HepG2 (cell line): ENCODE data around the gene ACAP2. TPM values are rescaled to one million over a fixed set of nuclear protein-coding genes. Genes with fewer than 3 reads are reported as not detected.

Experiments
- ATAC-seq: fragments of 200-7000 bp; cut with Tn5 transposase; 3 replicates; pipeline ENCODE4 v1.9.1; 2020; ENCODE audit warnings: mild to moderate bottlenecking, moderate library complexity
- BruUV-seq: library from RNA; stranded (reverse); fragments of 400-500 nt; replicated peaks from 2 replicates; lab custom pipeline; 2021; lab: Mats Ljungman, UMichigan
- CTCF ChIA-PET: fragments of 300-600 bp; formaldehyde crosslinking; extraction: SDS; loops from one replicate; lab custom pipeline; 2021; ENCODE audit warnings: low total read pairs, inconsistent platforms, low intra/inter-chr PET ratio; lab: Yijun Ruan, JAX
- POLR2A ChIA-PET: fragments of 350-600 bp; sonication (Branson Sonifier 250); formaldehyde crosslinking; loops from one replicate; lab custom pipeline; 2020; ENCODE audit warnings: antibody characterized with exemption, inconsistent platforms; lab: Yijun Ruan, JAX
- DNase-seq: peaks from one replicate; pipeline ENCODE4 v3.0.0-alpha.2; 2015; ENCODE audit warnings: low spot score
- FAIRE-seq: peaks from 3 replicates; lab custom pipeline; 2011; peaks lifted over from hg19 to GRCh38; lab: Jason Lieb, UNC
- H2AFZ ChIP-seq: one replicate; pipeline ENCODE4 v1.6.1; 2011; ENCODE audit warnings: low read length, inconsistent platforms
- H3K27ac ChIP-seq: fragments of 300-600 bp; 3 replicates; pipeline ENCODE4 v1.8.0; 2011; ENCODE audit warnings: mixed run types, mild to moderate bottlenecking, mixed read lengths, low read length, inconsistent platforms; ENCODE audit not compliant: insufficient read depth; ENCODE audit errors: extremely low read length
- H3K27me3 ChIP-seq, 2 experiments: fragments of 200-600 bp in 1 of 2; 2 replicates in 1 of 2; 3 replicates in 1 of 2; pipeline versions ENCODE4 v1.6.0 to v1.8.0; 2011; ENCODE audit warnings: low read length in 2 of 2, mild to moderate bottlenecking in 2 of 2, moderate library complexity in 2 of 2, inconsistent platforms in 1 of 2; ENCODE audit not compliant: insufficient read depth in 2 of 2, control insufficient read depth in 1 of 2
- H3K36me3 ChIP-seq, 2 experiments: fragments of 200-600 bp in 1 of 2; replicated peaks in 1 of 2; 2 replicates in 1 of 2; 3 replicates in 1 of 2; pipeline versions ENCODE4 v1.5.1 to v1.8.0; 2011; ENCODE audit warnings: low read length in 2 of 2, inconsistent platforms in 1 of 2; ENCODE audit not compliant: insufficient read depth in 2 of 2, control insufficient read depth in 1 of 2
- H3K4me1 ChIP-seq: 2 replicates; pipeline ENCODE4 v1.5.1; 2012; ENCODE audit warnings: low read length, inconsistent platforms; ENCODE audit not compliant: insufficient read depth
- H3K4me2 ChIP-seq: 2 replicates; pipeline ENCODE4 v1.6.0; 2011; ENCODE audit warnings: low read depth, low read length, inconsistent platforms
- H3K4me3 ChIP-seq, 3 experiments: fragments of 200-600 bp in 1 of 3; sonication (generic), shearing (Covaris generic) in 1 of 3; replicated peaks in 1 of 3; 2 replicates each; pipeline ENCODE4 v1.5.1; 2011 to 2016; ENCODE audit warnings: low read length in 3 of 3, inconsistent platforms in 2 of 3, low read depth in 2 of 3, mild to moderate bottlenecking in 2 of 3, control low read depth in 1 of 3, mixed read lengths in 1 of 3; ENCODE audit not compliant: insufficient read depth in 1 of 3
- H3K79me2 ChIP-seq: one replicate; pipeline ENCODE4 v1.6.1; 2011; ENCODE audit warnings: low read length, inconsistent platforms; ENCODE audit not compliant: insufficient read depth
- H3K9ac ChIP-seq: 2 replicates; pipeline ENCODE4 v1.6.0; 2011; ENCODE audit warnings: mild to moderate bottlenecking, low read depth, low read length, inconsistent platforms; ENCODE audit not compliant: insufficient read depth
- H3K9me3 ChIP-seq: 2 replicates; pipeline ENCODE4 v1.5.1; 2012; ENCODE audit warnings: mild to moderate bottlenecking, low read length
- H4K20me1 ChIP-seq: 2 replicates; pipeline ENCODE4 v1.6.0; 2011; ENCODE audit warnings: inconsistent platforms, mild to moderate bottlenecking, low read length, moderate library complexity; ENCODE audit not compliant: insufficient read depth
- AHR ChIP-seq: IDR thresholded peaks from 2 replicates; pipeline ENCODE4 v1.6.1; 2018; ENCODE audit warnings: missing genetic modification reagents, missing compliant biosample characterization
- KLF15 ChIP-seq: sonication (generic); formaldehyde crosslinking; IDR thresholded peaks from 2 replicates; pipeline ENCODE4 v1.8.1; 2023; ENCODE audit warnings: borderline replicate concordance, mild to moderate bottlenecking, inconsistent platforms, missing genetic modification reagents, mixed read lengths
- LCORL ChIP-seq, 2 experiments: fragments of 450-650 bp in 1 of 2; sonication (generic) in 1 of 2; formaldehyde crosslinking in 1 of 2; IDR thresholded peaks; 2 replicates each; pipeline versions ENCODE4 v1.5.0 to v1.6.1; 2017 to 2020; ENCODE audit warnings: antibody characterized with exemption in 1 of 2, missing genetic modification reagents in 1 of 2
- MLLT10 ChIP-seq: sonication (generic); formaldehyde crosslinking; IDR thresholded peaks from 2 replicates; pipeline ENCODE4 v1.4.0; 2020; ENCODE audit warnings: missing genetic modification reagents
- NCOR1 ChIP-seq: fragments of 200-600 bp; sonication (generic); IDR thresholded peaks from 2 replicates; pipeline ENCODE4 v1.7.0; 2017; ENCODE audit warnings: antibody characterized with exemption, low read length, borderline replicate concordance
- NFYC ChIP-seq: IDR thresholded peaks from 2 replicates; pipeline ENCODE4 v1.6.1; 2016; ENCODE audit warnings: missing genetic modification reagents, missing compliant biosample characterization
- SUZ12 ChIP-seq: fragments of 150-350 bp; IDR thresholded peaks from 2 replicates; pipeline ENCODE4 v1.6.1; 2014; ENCODE audit warnings: low read depth, low read length
- ZBTB7A ChIP-seq: sonication (generic); formaldehyde crosslinking; IDR thresholded peaks from 2 replicates; pipeline ENCODE4 v1.8.0; 2022; ENCODE audit warnings: mild to moderate bottlenecking, missing genetic modification reagents
- ZKSCAN5 ChIP-seq: sonication (generic); formaldehyde crosslinking; IDR thresholded peaks from 2 replicates; pipeline ENCODE4 v1.5.1; 2020; ENCODE audit warnings: mild to moderate bottlenecking, missing genetic modification reagents
- ZNF333 ChIP-seq: sonication (generic); formaldehyde crosslinking; IDR thresholded peaks from 2 replicates; pipeline ENCODE4 v1.4.0; 2020; ENCODE audit warnings: mild to moderate bottlenecking, missing genetic modification reagents, borderline replicate concordance
- ZNF572 ChIP-seq: sonication (generic); formaldehyde crosslinking; IDR thresholded peaks from 2 replicates; pipeline ENCODE4 v1.5.1; 2020; ENCODE audit warnings: mild to moderate bottlenecking, missing genetic modification reagents
- ZNF816 ChIP-seq: sonication (generic); formaldehyde crosslinking; IDR thresholded peaks from 2 replicates; pipeline ENCODE4 v1.8.0; 2022; ENCODE audit warnings: missing genetic modification reagents, mild to moderate bottlenecking, borderline replicate concordance
- WGBS: methylation state at CpG from one replicate; pipeline ENCODE4 v1.1.6; 2017; ENCODE audit warnings: low lambda C conversion rate; 5-methylcytosine and 5-hydroxymethylcytosine counted together
- in situ Hi-C: cut with HindIII; loops from 2 replicates; pipeline ENCODE4 v1.10.0; 2017; ENCODE audit warnings: low pct_unique_long_range_greater_than_20kb; ENCODE audit not compliant: extremely low pct_ligation_motif_present
- intact Hi-C: fragments of 100-400 bp; cut with micrococcal nuclease; formaldehyde crosslinking; loops from one replicate; pipeline ENCODE4 v1.10.0; 2022; ENCODE audit not compliant: unreplicated experiment
- polyA plus RNA-seq, 8 experiments: library from polyadenylated mRNA; depleted of rRNA in 3 of 8; stranded (reverse) in 7 of 8; unstranded in 1 of 8; fragments of >200 nt; fragmentation: Illumina TruSeq in 4 of 8; extraction: Trizol in 4 of 8; gene quantifications; 2 replicates each; pipeline versions ENCODE4 v1.2.1 to v1.2.3, GENCODE V29; 2011 to 2016; ENCODE audit warnings: low read depth in 4 of 8, missing spikeins in 1 of 8, mixed read lengths in 1 of 8; ENCODE audit not compliant: insufficient read depth in 1 of 8
- total RNA-seq, 5 experiments: library from RNA; depleted of rRNA; stranded (reverse); fragments of >200 nt; fragmentation: Illumina TruSeq; extraction: Trizol; gene quantifications; 2 replicates each; pipeline ENCODE4 v1.2.3, GENCODE V29; 2016; ENCODE audit warnings: low read depth in 1 of 5
- TF ChIP-seq, protein P1 (sequence below): sonication (generic); formaldehyde crosslinking; IDR thresholded peaks from 2 replicates; pipeline ENCODE4 v1.4.0; 2020; ENCODE audit warnings: missing genetic modification reagents, borderline replicate concordance
- TF ChIP-seq, protein P2 (sequence below): sonication (generic); formaldehyde crosslinking; conservative IDR thresholded peaks from 2 replicates; pipeline ENCODE4 v1.8.1; 2023; ENCODE audit warnings: missing genetic modification reagents
- TF ChIP-seq, protein P3 (sequence below): sonication (generic); formaldehyde crosslinking; conservative IDR thresholded peaks from 2 replicates; pipeline ENCODE4 v1.8.0; 2022; ENCODE audit warnings: mild to moderate bottlenecking, moderate library complexity, missing genetic modification reagents

ACAP2 gene
- total and polyA plus RNA-seq, 2 of the 13 experiments (the other 11 are each of a cell fraction or from before 2014, with no cell fraction given), result 7.3 to 23.9 TPM

DNA sequence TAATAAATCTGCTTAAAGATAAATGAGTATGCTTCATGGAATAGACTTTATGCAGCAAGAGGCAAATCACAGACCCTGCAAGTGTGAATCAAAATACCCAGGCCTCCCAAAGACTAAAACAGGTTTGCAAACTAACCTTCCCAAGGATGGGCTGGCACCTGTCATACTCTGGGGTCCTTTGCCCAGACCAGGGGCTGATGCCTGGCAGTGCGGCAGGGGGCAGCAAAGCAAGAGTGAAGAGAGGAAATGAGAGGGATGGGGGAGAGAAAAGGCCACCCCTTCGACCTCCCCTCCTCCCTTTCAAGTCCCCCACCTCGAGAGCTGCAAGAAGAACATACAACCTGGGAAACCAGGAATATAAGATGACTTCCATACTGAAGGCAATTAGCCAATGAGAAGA, 203.7 kb downstream of the ACAP2 start:
- FAIRE-seq (no peak), DNase-seq (no peak), ATAC-seq (no peak)
- no peaks in the 10 kb centered on the region; the same call in 1 of the 2 replicates for H3K4me1 ChIP-seq
- intact Hi-C loops, result no loop called here
- ChIA-PET CTCF (no interaction called here), POLR2A (no interaction called here)
- peaks cover 11% of the 10 kb centered on the region for H3K9me3 ChIP-seq
- no peak for TF ChIP-seq ZNF333 (CRISPR knock-in tag)
- no peak for TF ChIP-seq LCORL (IDR thresholded peaks at IDR 0.05)
- TF ChIP-seq LCORL (CRISPR knock-in tag; IDR thresholded peaks at IDR 0.05), result no peak
- no peak for TF ChIP-seq NFYC (CRISPR knock-in tag)
- TF ChIP-seq KLF15 (CRISPR knock-in tag), result no peak
- no peak for TF ChIP-seq ZKSCAN5 (CRISPR knock-in tag)
- no peak for TF ChIP-seq AHR (CRISPR knock-in tag)
- no peak for TF ChIP-seq MLLT10 (CRISPR knock-in tag)
- TF ChIP-seq, protein P1, sequence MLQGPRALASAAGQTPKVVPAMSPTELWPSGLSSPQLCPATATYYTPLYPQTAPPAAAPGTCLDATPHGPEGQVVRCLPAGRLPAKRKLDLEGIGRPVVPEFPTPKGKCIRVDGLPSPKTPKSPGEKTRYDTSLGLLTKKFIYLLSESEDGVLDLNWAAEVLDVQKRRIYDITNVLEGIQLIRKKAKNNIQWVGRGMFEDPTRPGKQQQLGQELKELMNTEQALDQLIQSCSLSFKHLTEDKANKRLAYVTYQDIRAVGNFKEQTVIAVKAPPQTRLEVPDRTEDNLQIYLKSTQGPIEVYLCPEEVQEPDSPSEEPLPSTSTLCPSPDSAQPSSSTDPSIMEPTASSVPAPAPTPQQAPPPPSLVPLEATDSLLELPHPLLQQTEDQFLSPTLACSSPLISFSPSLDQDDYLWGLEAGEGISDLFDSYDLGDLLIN (CRISPR knock-in tag), result no peak
- TF ChIP-seq NCOR1, result no peak
- TF ChIP-seq, protein P2, sequence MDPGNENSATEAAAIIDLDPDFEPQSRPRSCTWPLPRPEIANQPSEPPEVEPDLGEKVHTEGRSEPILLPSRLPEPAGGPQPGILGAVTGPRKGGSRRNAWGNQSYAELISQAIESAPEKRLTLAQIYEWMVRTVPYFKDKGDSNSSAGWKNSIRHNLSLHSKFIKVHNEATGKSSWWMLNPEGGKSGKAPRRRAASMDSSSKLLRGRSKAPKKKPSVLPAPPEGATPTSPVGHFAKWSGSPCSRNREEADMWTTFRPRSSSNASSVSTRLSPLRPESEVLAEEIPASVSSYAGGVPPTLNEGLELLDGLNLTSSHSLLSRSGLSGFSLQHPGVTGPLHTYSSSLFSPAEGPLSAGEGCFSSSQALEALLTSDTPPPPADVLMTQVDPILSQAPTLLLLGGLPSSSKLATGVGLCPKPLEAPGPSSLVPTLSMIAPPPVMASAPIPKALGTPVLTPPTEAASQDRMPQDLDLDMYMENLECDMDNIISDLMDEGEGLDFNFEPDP (CRISPR knock-in tag), result no peak
- no peak for TF ChIP-seq ZNF572 (CRISPR knock-in tag)
- no peak for TF ChIP-seq SUZ12
- TF ChIP-seq ZBTB7A (CRISPR knock-in tag), result no peak
- TF ChIP-seq, protein P3, sequence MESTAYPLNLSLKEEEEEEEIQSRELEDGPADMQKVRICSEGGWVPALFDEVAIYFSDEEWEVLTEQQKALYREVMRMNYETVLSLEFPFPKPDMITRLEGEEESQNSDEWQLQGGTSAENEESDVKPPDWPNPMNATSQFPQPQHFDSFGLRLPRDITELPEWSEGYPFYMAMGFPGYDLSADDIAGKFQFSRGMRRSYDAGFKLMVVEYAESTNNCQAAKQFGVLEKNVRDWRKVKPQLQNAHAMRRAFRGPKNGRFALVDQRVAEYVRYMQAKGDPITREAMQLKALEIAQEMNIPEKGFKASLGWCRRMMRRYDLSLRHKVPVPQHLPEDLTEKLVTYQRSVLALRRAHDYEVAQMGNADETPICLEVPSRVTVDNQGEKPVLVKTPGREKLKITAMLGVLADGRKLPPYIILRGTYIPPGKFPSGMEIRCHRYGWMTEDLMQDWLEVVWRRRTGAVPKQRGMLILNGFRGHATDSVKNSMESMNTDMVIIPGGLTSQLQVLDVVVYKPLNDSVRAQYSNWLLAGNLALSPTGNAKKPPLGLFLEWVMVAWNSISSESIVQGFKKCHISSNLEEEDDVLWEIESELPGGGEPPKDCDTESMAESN (CRISPR knock-in tag), result no peak
- TF ChIP-seq ZNF816, result no peak
- H4K20me1 ChIP-seq, result no peaks in the 10 kb centered on the region
- H3K36me3 ChIP-seq, result peaks cover 0 to 9% of the 10 kb centered on the region in 2 experiments; a peak in 3 of 5 replicates
- H3K4me3 ChIP-seq, result no peak overlapping the region
- H3K27ac ChIP-seq, result no peak overlapping the region
- no TSS peak for BruUV-seq
- 91% methylated on average over 3 of the region's 3 CpGs for WGBS
- H3K4me2 ChIP-seq, result no peak overlapping the region
- in situ Hi-C loops, result no loop called here
- no peak overlapping the region for H3K9ac ChIP-seq
- no peaks in the 10 kb centered on the region for H3K79me2 ChIP-seq
- H2AFZ ChIP-seq, result no peak overlapping the region
- H3K27me3 ChIP-seq, result no peaks in the 10 kb centered on the region
